ENCODE measurements around the gene SOX2. TPM values are rescaled to one million over a fixed set of nuclear protein-coding genes. Genes with fewer than 3 reads are reported as not detected.
A peak's percentile ranks its signal among the peaks of the same experiment; 100 is the strongest.

Gene SOX2
- total RNA-seq, 3 donors from 2014 or later (not counting 1 experiment from before 2014, with no cell fraction given), result not detected

DNA sequence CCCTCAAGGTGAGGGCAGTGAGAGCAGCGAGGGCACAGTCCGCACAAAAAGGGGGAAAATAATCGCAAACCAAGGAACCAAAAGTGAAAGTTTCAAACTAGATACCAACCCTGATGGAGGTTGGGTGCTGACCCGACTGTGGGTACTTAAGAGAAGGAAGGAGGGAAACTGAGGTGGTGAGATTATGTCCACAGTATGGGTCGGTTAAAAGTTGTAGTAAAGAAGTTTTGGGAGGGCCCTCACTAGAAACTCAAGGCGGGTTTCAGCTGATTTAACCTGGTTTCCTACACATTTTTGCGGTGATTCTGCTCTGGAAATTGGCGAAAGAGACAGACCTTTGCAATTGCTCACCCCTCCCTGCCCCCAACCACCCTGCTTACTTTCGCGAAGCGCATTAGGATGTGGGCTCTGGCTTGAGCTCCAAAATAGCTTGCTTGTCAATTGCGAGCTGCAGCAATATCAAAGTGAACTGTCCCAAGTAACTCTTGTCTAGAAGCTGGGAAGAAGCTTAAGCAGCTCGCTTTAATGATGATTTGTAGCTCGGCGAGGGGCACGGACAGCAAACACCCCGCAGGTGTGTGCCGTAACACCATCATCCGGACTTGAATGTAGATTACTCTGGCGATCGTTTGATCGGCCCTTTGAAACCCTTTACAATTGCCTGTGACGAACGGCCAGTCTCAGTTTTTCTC, 15.8 kb downstream of the SOX2 start:
- Mint-ChIP-seq H3K9me3 (peaks cover 5% of the 10 kb centered on the region in 2 donors), H3K4me3 (peak overlapping the region; percentile 75), H3K36me3 (peaks cover 41% of the 10 kb centered on the region), H3K27me3 (ENCODE audit: low read depth in 2 of 2) (peaks cover 71 to 74% of the 10 kb centered on the region in 2 donors), H3K4me1 (peaks cover 5 to 14% of the 10 kb centered on the region in 2 donors), H3K27ac (no peak overlapping the region)
- Histone ChIP-seq H3K9me3 (ENCODE audit: control insufficient read depth, insufficient read depth, low read length) (peaks cover 21% of the 10 kb centered on the region), H3K4me1 (ENCODE audit: control insufficient read depth, insufficient read depth, low read length) (peaks cover 14% of the 10 kb centered on the region), H3K27ac (ENCODE audit: low read length) (no peak overlapping the region), H3K27me3 (ENCODE audit: control insufficient read depth, insufficient read depth, low read length) (peaks cover 58% of the 10 kb centered on the region), H3K36me3 (ENCODE audit: control insufficient read depth, insufficient read depth, low read length) (no peaks in the 10 kb centered on the region), H3K4me3 (ENCODE audit: low read length) (peak overlapping the region; percentile 15)
- DNase-seq (no peak), ATAC-seq (no peak)
- intact Hi-C loops (cut with micrococcal nuclease), result no loop called here
- TF ChIP-seq, protein P1, sequence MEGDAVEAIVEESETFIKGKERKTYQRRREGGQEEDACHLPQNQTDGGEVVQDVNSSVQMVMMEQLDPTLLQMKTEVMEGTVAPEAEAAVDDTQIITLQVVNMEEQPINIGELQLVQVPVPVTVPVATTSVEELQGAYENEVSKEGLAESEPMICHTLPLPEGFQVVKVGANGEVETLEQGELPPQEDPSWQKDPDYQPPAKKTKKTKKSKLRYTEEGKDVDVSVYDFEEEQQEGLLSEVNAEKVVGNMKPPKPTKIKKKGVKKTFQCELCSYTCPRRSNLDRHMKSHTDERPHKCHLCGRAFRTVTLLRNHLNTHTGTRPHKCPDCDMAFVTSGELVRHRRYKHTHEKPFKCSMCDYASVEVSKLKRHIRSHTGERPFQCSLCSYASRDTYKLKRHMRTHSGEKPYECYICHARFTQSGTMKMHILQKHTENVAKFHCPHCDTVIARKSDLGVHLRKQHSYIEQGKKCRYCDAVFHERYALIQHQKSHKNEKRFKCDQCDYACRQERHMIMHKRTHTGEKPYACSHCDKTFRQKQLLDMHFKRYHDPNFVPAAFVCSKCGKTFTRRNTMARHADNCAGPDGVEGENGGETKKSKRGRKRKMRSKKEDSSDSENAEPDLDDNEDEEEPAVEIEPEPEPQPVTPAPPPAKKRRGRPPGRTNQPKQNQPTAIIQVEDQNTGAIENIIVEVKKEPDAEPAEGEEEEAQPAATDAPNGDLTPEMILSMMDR (IDR thresholded peaks at IDR 0.05), result no peak
- WGBS (ENCODE audit: insufficient coverage), result 10% methylated on average over 24 of the region's 24 CpGs

DNA sequence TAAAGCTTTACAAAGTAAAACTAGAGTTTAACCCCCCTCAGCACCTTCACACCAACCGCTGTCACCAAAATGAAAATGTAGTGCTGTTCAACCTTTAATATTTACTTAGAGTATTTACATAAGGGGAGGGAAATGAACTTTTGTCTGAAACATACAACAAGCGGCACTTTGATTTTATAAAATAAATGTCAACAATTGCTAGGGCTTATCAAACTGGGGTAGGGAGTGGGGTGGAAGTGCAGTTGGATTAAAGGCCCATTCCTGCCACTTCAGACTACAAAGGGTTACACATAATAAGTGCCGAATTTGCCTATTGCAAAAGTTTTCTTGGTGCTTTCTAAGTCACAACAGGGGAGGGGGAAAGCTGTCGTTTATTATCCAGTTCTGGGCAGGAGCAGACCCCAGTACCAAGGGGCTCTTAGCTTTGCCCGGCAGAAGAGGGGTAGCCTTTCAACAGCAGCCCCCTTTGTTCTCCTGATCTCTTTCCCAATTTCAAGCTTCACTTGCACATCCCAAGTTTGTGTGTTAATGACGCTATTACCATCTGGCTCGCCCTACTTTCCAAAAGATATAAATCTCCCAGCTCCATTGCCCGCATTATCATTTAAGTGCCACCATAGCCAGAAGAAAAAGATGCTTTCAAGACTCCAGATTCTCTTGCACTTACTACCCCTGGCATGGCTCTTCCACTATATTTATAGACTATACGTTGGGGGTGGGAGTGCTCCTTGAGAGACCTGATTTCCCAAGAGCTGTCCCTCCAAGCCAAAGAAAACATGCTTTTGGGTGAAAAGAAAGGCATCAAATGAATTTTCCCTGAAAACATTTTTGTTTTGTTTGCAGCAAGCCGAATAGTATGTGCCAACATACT, 17.0 kb downstream of the SOX2 start:
- Mint-ChIP-seq H3K27ac (no peak overlapping the region), H3K9me3 (peaks cover 3 to 5% of the 10 kb centered on the region in 2 donors), H3K27me3 (ENCODE audit: low read depth in 2 of 2) (peaks cover 60 to 62% of the 10 kb centered on the region in 2 donors), H3K4me3 (peak overlapping the region; percentile 59), H3K4me1 (peaks cover 5 to 14% of the 10 kb centered on the region in 2 donors), H3K36me3 (peaks cover 29% of the 10 kb centered on the region)
- DNase-seq (no peak), ATAC-seq (no peak)
- no peak overlapping the region for H3K4me3 ChIP-seq (ENCODE audit: low read length)
- peaks cover 14% of the 10 kb centered on the region for H3K4me1 ChIP-seq (ENCODE audit: control insufficient read depth, insufficient read depth, low read length)
- peaks cover 52% of the 10 kb centered on the region for H3K27me3 ChIP-seq (ENCODE audit: control insufficient read depth, insufficient read depth, low read length)
- TF ChIP-seq, protein P1 (IDR thresholded peaks at IDR 0.05), result no peak
- peaks cover 17% of the 10 kb centered on the region for H3K9me3 ChIP-seq (ENCODE audit: control insufficient read depth, insufficient read depth, low read length)
- intact Hi-C loops (cut with micrococcal nuclease), result no loop called here
- H3K27ac ChIP-seq (ENCODE audit: low read length), result no peak overlapping the region
- WGBS (ENCODE audit: insufficient coverage), result 19% methylated on average over 9 of the region's 10 CpGs
- no peaks in the 10 kb centered on the region for H3K36me3 ChIP-seq (ENCODE audit: control insufficient read depth, insufficient read depth, low read length)

DNA sequence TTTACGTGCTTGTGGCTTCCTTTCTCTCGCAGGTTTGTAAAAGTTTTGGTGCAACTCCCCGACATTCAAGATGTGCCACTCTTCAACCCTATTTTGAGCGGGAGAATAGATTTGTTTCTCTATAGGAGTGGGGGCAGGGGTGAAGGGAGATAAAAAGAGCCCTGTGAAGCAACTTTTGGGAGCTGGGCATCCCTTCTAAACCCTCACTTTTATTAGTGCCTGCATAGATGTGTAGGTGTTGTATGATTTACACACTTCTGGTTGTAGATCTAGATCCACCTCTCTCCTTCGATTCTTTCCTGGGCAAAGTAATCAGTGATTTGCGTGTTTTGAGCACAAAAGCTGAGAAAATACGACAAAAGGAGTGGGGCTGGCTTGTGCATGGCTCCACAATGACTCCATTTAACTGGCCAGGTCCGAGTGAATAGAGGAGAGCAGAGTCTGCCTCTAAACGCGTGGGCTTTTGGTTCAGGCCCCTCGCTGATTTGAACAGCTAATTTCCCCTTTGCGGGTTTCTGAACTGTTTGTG, 17.7 kb downstream of the SOX2 start:
- Histone ChIP-seq H3K27ac (ENCODE audit: low read length) (no peak overlapping the region), H3K4me1 (ENCODE audit: control insufficient read depth, insufficient read depth, low read length) (peaks cover 14% of the 10 kb centered on the region), H3K27me3 (ENCODE audit: control insufficient read depth, insufficient read depth, low read length) (peaks cover 45% of the 10 kb centered on the region), H3K4me3 (ENCODE audit: low read length) (no peak overlapping the region), H3K36me3 (ENCODE audit: control insufficient read depth, insufficient read depth, low read length) (no peaks in the 10 kb centered on the region), H3K9me3 (ENCODE audit: control insufficient read depth, insufficient read depth, low read length) (peaks cover 12% of the 10 kb centered on the region)
- H3K27me3 Mint-ChIP-seq (ENCODE audit: low read depth in 2 of 2), result peaks cover 53 to 56% of the 10 kb centered on the region in 2 donors
- TF ChIP-seq, protein P1 (IDR thresholded peaks at IDR 0.05), result no peak
- DNase-seq, result no peak
- 12% methylated on average over 10 of the region's 12 CpGs for WGBS (ENCODE audit: insufficient coverage)
- H3K4me3 Mint-ChIP-seq, result no peak overlapping the region
- intact Hi-C loops (cut with micrococcal nuclease), result no loop called here
- no peak overlapping the region for H3K27ac Mint-ChIP-seq
- H3K9me3 Mint-ChIP-seq, result peaks cover 3 to 5% of the 10 kb centered on the region in 2 donors
- no peak for ATAC-seq
- H3K36me3 Mint-ChIP-seq, result peaks cover 22% of the 10 kb centered on the region
- peaks cover 5 to 14% of the 10 kb centered on the region in 2 donors for H3K4me1 Mint-ChIP-seq

All from natural killer cell (primary cell).